Fibroblast of villous mesenchyme (primary cell): Measurements from ENCODE around the gene CCDC88B. TPM values are rescaled to one million over a fixed set of nuclear protein-coding genes. Genes with fewer than 3 reads are reported as not detected.
A peak's percentile ranks its signal among the peaks of the same experiment; 100 is the strongest.
"Not testable (repeated sequence)": the region's sequence is repeated elsewhere in the genome, so short reads cannot be mapped to it uniquely, and the experiment has no call there.

Experiments
- DNase-seq: peaks from one replicate; pipeline ENCODE4 v3.0.0-alpha.2; 2010; ENCODE audit warnings: low read depth
- H3K4me3 ChIP-seq: 2 replicates; pipeline ENCODE4 v1.5.1; 2011; ENCODE audit warnings: low read depth, mild to moderate bottlenecking, low read length
- CTCF ChIP-seq: IDR thresholded peaks from 2 replicates; pipeline ENCODE4 v1.5.1; 2012; ENCODE audit warnings: low read depth, mild to moderate bottlenecking, low read length; ENCODE audit not compliant: insufficient read depth
- total RNA-seq: library from RNA; depleted of rRNA; stranded (reverse); fragments of >200 nt; gene quantifications from 2 replicates; pipeline ENCODE4 v1.2.3, GENCODE V29; 2012

The CCDC88B gene
- total RNA-seq, 1 donor = 1.7 TPM

- DNase-seq = peak; percentile 51
- peak; percentile 26 for TF ChIP-seq CTCF
- peak overlapping the region; percentile 77 for H3K4me3 ChIP-seq
These were observed 34.1 kb upstream of the CCDC88B start for GRCh38 chr11:64305691-64306562.

DNA sequence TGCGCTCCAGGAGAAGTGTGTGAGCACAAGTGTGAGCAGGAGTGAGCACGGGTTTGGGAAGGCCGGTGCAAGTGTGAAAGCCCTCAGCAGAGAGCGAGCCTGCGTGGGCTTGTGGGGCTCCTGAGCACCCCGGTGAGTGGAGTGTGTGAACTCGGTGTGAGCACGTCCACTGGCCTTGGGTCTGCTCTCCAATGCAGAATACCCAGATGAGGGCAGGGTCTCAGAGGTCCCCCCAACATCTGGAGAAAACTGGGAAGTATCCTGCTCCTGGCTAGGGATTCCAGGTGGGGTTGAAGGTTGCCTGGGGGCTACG, 33.5 kb upstream of the CCDC88B start:
- TF ChIP-seq CTCF = no peak
- peak overlapping the region; percentile 77 for H3K4me3 ChIP-seq
- no peak for DNase-seq

- TF ChIP-seq CTCF = no peak
- H3K4me3 ChIP-seq = peak overlapping the region; percentile 77
- peak; percentile 14 for DNase-seq
These were observed 33.0 kb upstream of the CCDC88B start for GRCh38 chr11:64306876-64307622.

- DNase-seq, H3K4me3 ChIP-seq: not testable (repeated sequence)
These were observed 32.2 kb upstream of the CCDC88B start for GRCh38 chr11:64307795-64308194.

- DNase-seq = no peak
These were observed 27.1 kb upstream of the CCDC88B start for GRCh38 chr11:64312947-64313346.

GRCh38 chr11:64313491-64314145, 26.4 kb upstream of the CCDC88B start:
- no peak overlapping the region for H3K4me3 ChIP-seq
- no peak for TF ChIP-seq CTCF
- DNase-seq = no peak

More at GRCh38 chr11:64312947-64313346, 27.1 kb upstream of the CCDC88B start:
- no peak for TF ChIP-seq CTCF
- H3K4me3 ChIP-seq = no peak overlapping the region
